HCT116 (cell line): Measurements from ENCODE around the gene EEF1A2. TPM values are rescaled to one million over a fixed set of nuclear protein-coding genes. Genes with fewer than 3 reads are reported as not detected.

Experiments
- ATAC-seq: fragments of 200-7000 bp; cut with Tn5 transposase; 2 replicates; pipeline ENCODE4 v1.9.1; 2020; ENCODE audit warnings: mild to moderate bottlenecking, moderate library complexity
- BruUV-seq: library from RNA; stranded (reverse); fragments of 400-500 nt; replicated peaks from 2 replicates; lab custom pipeline; 2021; lab: Mats Ljungman, UMichigan
- CTCF ChIA-PET: fragments of 300-600 bp; sonication (Branson Sonifier 250); formaldehyde crosslinking; loops from one replicate; lab custom pipeline; 2021; ENCODE audit warnings: antibody characterized with exemption; lab: Charles Lee
- POLR2A ChIA-PET: fragments of 300-600, 350-600 bp; sonication (Branson Sonifier 250); formaldehyde crosslinking; loops from one replicate; lab custom pipeline; 2021; ENCODE audit warnings: antibody characterized with exemption; lab: Charles Lee
- RAD21 ChIA-PET, 2 experiments: fragments of 300-600 bp; sonication (Branson Sonifier 250); formaldehyde crosslinking; loops; one replicate each; lab custom pipeline; 2023; ENCODE audit warnings: low total read pairs in 2 of 2; ENCODE audit not compliant: uncharacterized antibody in 2 of 2, unreplicated experiment in 2 of 2, low non-redundant PET in 1 of 2; lab: Charles Lee
- DNase-seq: peaks from one replicate; pipeline ENCODE4 v3.0.0-alpha.2; 2010; ENCODE audit warnings: low read depth, low spot score
- H2AFZ ChIP-seq: fragments of 200-600 bp; shearing (Covaris generic), sonication (generic); 2 replicates; pipeline ENCODE4 v1.6.1; 2017; ENCODE audit warnings: low read depth, mixed run types, mixed read lengths, antibody characterized with exemption, low read length; ENCODE audit not compliant: poor library complexity, severe bottlenecking
- H3K27ac ChIP-seq: 2 replicates; pipeline ENCODE4 v1.5.1; 2012; ENCODE audit warnings: low read depth, low read length
- H3K27me3 ChIP-seq: fragments of 200-600 bp; sonication (generic); 2 replicates; pipeline ENCODE4 v1.6.1; 2016; ENCODE audit warnings: mixed run types, low read length, mixed read lengths; ENCODE audit not compliant: insufficient read depth
- H3K36me3 ChIP-seq, 2 experiments: fragments of 200-500 bp in 1 of 2; fragments of 200-600 bp in 1 of 2; sonication (Bioruptor generic) in 1 of 2; sonication (generic) in 1 of 2; 2 replicates each; pipeline versions ENCODE4 v1.5.1 to v1.6.1; 2014 to 2016; ENCODE audit warnings: low read length in 2 of 2, inconsistent platforms in 1 of 2, mixed read lengths in 1 of 2, mixed run types in 1 of 2; ENCODE audit not compliant: insufficient read depth in 2 of 2, control insufficient read depth in 1 of 2
- H3K4me1 ChIP-seq, 2 experiments: fragments of 200-600 bp in 1 of 2; sonication (generic) in 1 of 2; 2 replicates each; pipeline versions ENCODE4 v1.5.1 to v1.6.1; 2012 to 2017; ENCODE audit warnings: low read length in 2 of 2, inconsistent platforms in 1 of 2, mild to moderate bottlenecking in 1 of 2, mixed read lengths in 1 of 2, mixed run types in 1 of 2, moderate library complexity in 1 of 2; ENCODE audit not compliant: insufficient read depth in 2 of 2, control insufficient read depth in 1 of 2
- H3K4me2 ChIP-seq: fragments of 200-600 bp; sonication (generic); 2 replicates; pipeline ENCODE4 v1.6.1; 2017; ENCODE audit warnings: mixed run types, low read length, mixed read lengths
- H3K4me3 ChIP-seq, 2 experiments: fragments of 200-600 bp in 1 of 2; sonication (generic) in 1 of 2; replicated peaks in 1 of 2; 2 replicates each; pipeline ENCODE4 v1.5.1; 2011 to 2016; ENCODE audit warnings: low read length in 2 of 2, control low read depth in 1 of 2, low read depth in 1 of 2, mild to moderate bottlenecking in 1 of 2, mixed read lengths in 1 of 2, mixed run types in 1 of 2
- H3K79me2 ChIP-seq: fragments of 200-600 bp; sonication (generic); 2 replicates; pipeline ENCODE4 v1.6.1; 2017; ENCODE audit warnings: mild to moderate bottlenecking, mixed run types, low read length, moderate library complexity, mixed read lengths; ENCODE audit not compliant: insufficient read depth
- H3K9ac ChIP-seq: fragments of 200-600 bp; sonication (generic); 2 replicates; pipeline ENCODE4 v1.6.1; 2016; ENCODE audit warnings: low read length, mixed read lengths
- H3K9me2 ChIP-seq: fragments of 200-600 bp; sonication (generic), shearing (Covaris generic); 2 replicates; pipeline ENCODE4 v1.6.1; 2017; ENCODE audit warnings: mixed run types, mild to moderate bottlenecking, moderate library complexity; ENCODE audit not compliant: insufficient read depth
- H3K9me3 ChIP-seq, 2 experiments: fragments of 200-500 bp in 1 of 2; fragments of 200-600 bp in 1 of 2; sonication (Bioruptor generic) in 1 of 2; sonication (generic) in 1 of 2; 2 replicates each; pipeline ENCODE4 v1.6.1; 2014 to 2017; ENCODE audit warnings: low read length in 2 of 2, mixed read lengths in 2 of 2, inconsistent platforms in 1 of 2, low read depth in 1 of 2, mild to moderate bottlenecking in 1 of 2, mixed run types in 1 of 2, moderate library complexity in 1 of 2; ENCODE audit not compliant: control insufficient read depth in 1 of 2, insufficient read depth in 1 of 2
- H4K20me1 ChIP-seq: fragments of 200-600 bp; sonication (generic), shearing (Covaris generic); 2 replicates; pipeline ENCODE4 v1.6.1; 2017; ENCODE audit warnings: mixed run types, mild to moderate bottlenecking, moderate library complexity; ENCODE audit not compliant: insufficient read depth
- ATF3 ChIP-seq: IDR thresholded peaks from 2 replicates; pipeline ENCODE4 v1.6.1; 2012
- CBX3 ChIP-seq: IDR thresholded peaks from 2 replicates; pipeline ENCODE4 v1.6.1; 2012; ENCODE audit warnings: low read depth
- CEBPB ChIP-seq: IDR thresholded peaks from 2 replicates; pipeline ENCODE4 v1.6.1; 2012; ENCODE audit warnings: low read depth
- EGR1 ChIP-seq: IDR thresholded peaks from 2 replicates; pipeline ENCODE4 v1.6.1; 2012; ENCODE audit warnings: low read depth
- ELF1 ChIP-seq: IDR thresholded peaks from 2 replicates; pipeline ENCODE4 v1.6.1; 2012; ENCODE audit warnings: low read depth, borderline replicate concordance
- EZH2 ChIP-seq: fragments of 200-600 bp; sonication (generic); IDR thresholded peaks from 2 replicates; pipeline ENCODE4 v1.6.1; 2017; ENCODE audit warnings: antibody characterized with exemption, mixed run types
- EZH2phosphoT487 ChIP-seq: fragments of 200-600 bp; IDR thresholded peaks from 2 replicates; pipeline ENCODE4 v1.6.1; 2018; ENCODE audit warnings: antibody characterized with exemption, borderline replicate concordance
- FOSL1 ChIP-seq: IDR thresholded peaks from 2 replicates; pipeline ENCODE4 v1.6.1; 2012; ENCODE audit warnings: low read depth
- MAX ChIP-seq: IDR thresholded peaks from 2 replicates; pipeline ENCODE4 v1.6.1; 2012
- POLR2A ChIP-seq: IDR thresholded peaks from 2 replicates; pipeline ENCODE4 v1.7.0; 2011; ENCODE audit warnings: borderline replicate concordance; ENCODE audit not compliant: insufficient read depth, insufficient read length; ENCODE audit errors: extremely low read depth
- POLR2AphosphoS5 ChIP-seq: IDR thresholded peaks from 2 replicates; pipeline ENCODE4 v1.6.1; 2011; ENCODE audit warnings: mild to moderate bottlenecking, low read depth, low read length, moderate library complexity
- RAD21 ChIP-seq: IDR thresholded peaks from 2 replicates; pipeline ENCODE4 v1.6.1; 2012; ENCODE audit warnings: low read depth, mild to moderate bottlenecking
- REST ChIP-seq: IDR thresholded peaks from 2 replicates; pipeline ENCODE4 v1.6.1; 2012; ENCODE audit warnings: low read depth
- SIN3A ChIP-seq: IDR thresholded peaks from 2 replicates; pipeline ENCODE4 v1.6.1; 2012; ENCODE audit warnings: low read depth
- SRF ChIP-seq: IDR thresholded peaks from 2 replicates; pipeline ENCODE4 v1.6.1; 2012; ENCODE audit warnings: low read depth
- YY1 ChIP-seq: IDR thresholded peaks from 2 replicates; pipeline ENCODE4 v1.6.1; 2011; ENCODE audit warnings: low read length, low read depth, moderate library complexity, mild to moderate bottlenecking; ENCODE audit not compliant: insufficient replicate concordance; ENCODE audit errors: extremely low read depth
- ZFX ChIP-seq: fragments of 450-650 bp; IDR thresholded peaks from 2 replicates; pipeline ENCODE4 v1.6.1; 2017
- ZNF274 ChIP-seq: fragments of 200-500 bp; sonication (Bioruptor generic); IDR thresholded peaks from 2 replicates; pipeline ENCODE4 v1.6.1; 2014; ENCODE audit warnings: mild to moderate bottlenecking, low read depth, low read length, inconsistent platforms
- intact Hi-C: fragments of 100-400 bp; cut with micrococcal nuclease; formaldehyde crosslinking; loops from 2 replicates; pipeline ENCODE4 v1.10.0; 2022
- total RNA-seq: library from RNA; stranded (reverse); gene quantifications from one replicate; pipeline ENCODE4 v1.2.1, GENCODE V29; 2021; ENCODE audit not compliant: unreplicated experiment

The EEF1A2 gene
- total RNA-seq, 1 experiment from 2014 or later = 454 TPM

- RAD21 ChIA-PET = no interaction called here
- peaks cover 39% of the 10 kb centered on the region for H3K79me2 ChIP-seq
- no TSS peak for BruUV-seq
Observed at GRCh38 chr20:63455568-63455859, 43.4 kb downstream of the EEF1A2 start.

More at GRCh38 chr20:63455568-63455859, 43.4 kb downstream of the EEF1A2 start:
- Histone ChIP-seq H3K9ac (no peak overlapping the region), H2AFZ (no peak overlapping the region), H3K9me3 (no peaks in the 10 kb centered on the region), H3K27me3 (no peaks in the 10 kb centered on the region), H3K4me1 (no peaks in the 10 kb centered on the region; a peak in 1 of 4 replicates), H3K27ac (no peak overlapping the region), H3K9me2 (no peaks in the 10 kb centered on the region), H3K4me3 (no peak overlapping the region), H4K20me1 (no peaks in the 10 kb centered on the region), H3K4me2 (no peak overlapping the region), H3K36me3 (no peaks in the 10 kb centered on the region; a peak in 1 of 4 replicates)
- TF ChIP-seq CBX3 (no peak), POLR2AphosphoS5 (no peak), ELF1 (no peak), REST (no peak), FOSL1 (no peak), ATF3 (no peak), MAX (no peak), RAD21 (no peak), SRF (no peak), EGR1 (no peak), SIN3A (no peak), ZFX (no peak), ZNF274 (no peak), EZH2 (no peak), POLR2A (no peak), CEBPB (no peak), YY1 (no peak), EZH2phosphoT487 (no peak)
- CTCF ChIA-PET = no interaction called here
- ATAC-seq (no peak), DNase-seq (no peak)
- POLR2A ChIA-PET = no interaction called here
- intact Hi-C loops = no loop called here
